NCI-H146 treated with DMSO at 0.1 percent for 48 hours (cell line): ENCODE measurements around the gene LSR.
"Not testable (repeated sequence)": the region's sequence is repeated elsewhere in the genome, so short reads cannot be mapped to it uniquely, and the experiment has no call there.

ENCODE experiments used
- DNase-seq: peaks from one replicate; lab custom pipeline; 2025; ENCODE audit not compliant: unreplicated experiment; lab: John Stamatoyannopoulos, UW

Gene LSR

GRCh38 chr19:35217649-35217990 is 31.2 kb upstream of the LSR start:
- DNase-seq, result no peak

GRCh38 chr19:35219008-35219407 is 29.8 kb upstream of the LSR start:
- DNase-seq, result no peak

DNA sequence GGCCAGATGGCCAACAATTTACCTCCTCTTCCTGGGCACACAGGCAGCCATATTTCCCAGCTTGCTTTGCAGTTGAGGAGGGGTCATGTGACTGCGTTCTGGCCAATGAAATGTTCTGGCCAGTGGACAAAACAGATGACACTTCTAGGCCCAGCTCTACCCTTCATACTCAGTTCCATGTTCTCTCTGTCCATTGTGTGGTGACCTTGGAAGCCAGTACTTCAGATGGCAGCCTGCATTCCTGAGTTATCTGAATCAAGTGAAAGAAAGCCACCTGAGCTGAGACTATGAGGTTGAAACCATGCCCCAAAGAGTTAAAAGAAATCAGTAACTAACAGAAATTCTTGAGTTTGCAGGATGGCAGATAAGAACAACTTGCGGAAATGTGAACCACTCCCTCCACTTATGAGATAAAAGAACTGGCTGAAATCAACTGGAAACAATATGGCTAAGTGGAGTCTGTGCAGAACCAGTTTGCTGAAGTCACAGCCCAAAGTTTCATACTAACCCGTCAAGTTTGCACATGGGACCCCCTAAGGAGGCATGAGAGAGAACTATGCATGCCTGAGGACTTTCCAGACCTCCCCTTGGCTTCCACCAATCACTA is 28.4 kb upstream of the LSR start:
- DNase-seq, result no peak

DNA sequence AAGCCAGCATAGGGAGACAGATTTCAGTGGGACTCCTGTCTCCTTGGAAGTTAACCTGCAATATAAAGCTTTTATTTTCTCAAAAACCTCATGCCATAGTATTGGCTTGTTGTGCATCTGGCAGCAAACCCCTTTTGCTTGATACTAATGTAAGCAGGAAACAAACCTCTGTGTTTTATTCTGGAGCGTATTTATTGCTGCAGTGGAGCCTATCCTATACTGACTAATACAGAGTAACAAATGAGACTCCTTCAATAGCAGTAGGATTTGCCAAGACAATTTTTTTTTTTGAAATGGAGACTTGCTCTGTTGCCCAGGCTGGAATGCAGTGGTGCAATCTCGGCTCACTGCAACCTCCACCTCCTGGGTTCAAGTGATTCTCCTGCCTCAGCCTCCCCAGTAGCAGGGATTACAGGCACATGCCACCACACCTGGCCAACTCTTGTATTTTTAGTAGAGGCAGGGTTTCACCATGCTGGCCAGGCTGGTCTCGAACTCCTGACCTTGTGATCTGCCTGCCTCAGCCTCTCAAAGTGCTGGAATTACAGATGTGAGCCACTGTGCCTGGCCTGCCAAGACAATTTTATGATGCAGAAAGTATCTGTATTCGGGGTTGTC is 27.7 kb upstream of the LSR start:
- DNase-seq, result not testable (repeated sequence)

DNA sequence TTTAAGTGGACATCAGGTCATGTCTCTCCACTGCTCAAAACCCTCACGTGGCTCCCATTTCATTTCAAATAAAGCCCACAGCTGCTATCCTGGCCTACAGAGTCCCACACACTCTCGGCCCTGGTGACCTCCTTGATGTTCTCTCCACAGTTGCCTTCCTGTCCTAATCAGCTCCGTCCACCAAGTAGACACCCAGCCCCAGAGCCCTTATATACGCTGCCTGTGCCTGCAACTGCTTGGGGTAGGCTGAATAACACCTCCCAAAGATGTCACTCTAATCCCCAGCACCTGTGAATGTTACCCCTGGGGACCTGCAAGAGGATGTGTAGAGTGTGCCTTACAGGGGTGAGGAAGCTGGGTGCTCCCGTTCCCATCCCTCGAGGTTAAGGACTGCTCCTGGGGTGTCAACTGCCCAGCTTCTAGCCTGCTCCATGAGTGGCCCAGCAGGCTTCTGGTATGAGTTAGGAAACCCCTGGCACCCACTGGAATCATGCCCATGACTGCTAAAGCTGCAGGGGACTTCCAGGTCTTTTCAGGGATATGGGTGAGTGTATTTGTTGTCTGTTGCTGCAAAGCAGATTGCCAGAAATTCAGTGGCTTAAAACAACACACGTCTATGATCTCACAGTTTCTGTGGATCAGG is 26.3 kb upstream of the LSR start:
- no peak for DNase-seq

GRCh38 chr19:35223084-35223790 is 25.6 kb upstream of the LSR start:
- DNase-seq, result no peak

DNA sequence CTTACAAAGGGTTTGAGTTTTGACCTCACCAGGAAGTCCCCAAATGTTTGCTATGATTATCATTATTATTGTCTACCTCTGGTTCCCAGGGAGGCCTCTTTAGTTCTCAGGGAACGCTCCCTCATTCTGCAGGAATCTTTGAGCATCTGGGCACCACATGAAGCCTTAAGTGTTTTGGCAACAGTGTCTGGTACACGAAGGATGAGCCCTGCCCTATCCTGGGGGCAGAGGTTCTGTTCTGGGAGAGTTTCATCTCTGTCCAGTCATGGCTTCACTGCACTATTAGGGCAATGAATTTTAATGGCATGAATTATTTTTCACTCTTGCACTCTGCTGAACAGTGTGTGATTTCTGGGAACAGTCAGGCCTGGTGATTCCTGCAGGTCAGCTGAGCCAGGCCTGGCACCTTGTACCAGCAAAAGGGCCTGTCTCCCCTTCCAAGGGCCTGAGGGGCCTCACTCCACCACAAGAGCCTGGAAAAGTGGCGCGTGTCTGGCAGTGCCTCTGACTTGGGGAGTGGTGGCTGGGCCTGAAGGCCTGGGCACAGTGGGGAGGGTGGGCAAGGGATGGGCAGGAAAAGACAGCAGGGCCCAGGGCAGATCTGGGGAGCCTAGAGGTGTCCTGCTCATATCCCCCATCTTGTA is 24.8 kb upstream of the LSR start:
- no peak for DNase-seq

DNA sequence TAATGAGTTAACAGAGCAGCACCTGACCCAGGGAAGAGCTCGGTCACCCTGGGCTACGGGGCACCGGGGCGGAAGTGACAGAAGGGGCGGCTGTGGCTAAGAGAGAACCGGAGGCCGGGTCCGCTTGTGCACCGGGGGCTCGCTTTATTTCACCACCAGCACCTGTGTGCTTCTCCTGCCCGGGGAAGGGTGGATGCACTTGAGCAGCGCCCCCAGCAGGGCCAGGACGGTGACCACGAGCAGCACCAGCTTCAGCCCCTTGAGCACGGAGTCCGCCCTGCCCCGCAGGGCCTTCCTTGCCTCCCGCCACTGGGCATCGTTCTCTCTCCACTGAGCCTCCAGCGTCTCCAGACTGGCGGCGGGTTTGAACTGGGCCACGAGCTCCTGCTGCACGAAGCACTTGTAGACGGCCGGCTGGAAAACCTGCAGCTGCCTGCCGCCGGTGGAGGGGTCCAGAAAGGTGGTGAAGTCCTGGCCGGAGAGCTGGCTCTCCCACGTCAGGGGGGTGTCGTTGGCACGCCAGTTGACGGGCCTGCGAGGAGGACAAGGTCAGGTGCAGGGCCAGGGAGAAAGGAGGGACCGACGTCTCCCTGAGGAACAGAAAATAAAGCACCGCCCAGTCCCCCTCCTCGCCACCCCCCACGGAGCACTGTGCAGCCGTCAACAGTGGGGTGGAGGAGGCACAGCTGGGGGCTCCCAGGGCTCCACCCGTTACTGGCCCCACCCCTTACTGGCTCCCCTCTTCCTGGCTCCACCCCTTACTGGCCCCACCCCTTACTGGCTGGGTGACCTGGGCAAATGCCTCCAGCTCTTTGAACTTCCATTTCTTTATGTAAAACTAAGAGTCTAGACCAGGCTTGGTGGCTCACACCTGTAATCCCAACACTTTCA is 23.9 kb upstream of the LSR start:
- no peak for DNase-seq

DNA sequence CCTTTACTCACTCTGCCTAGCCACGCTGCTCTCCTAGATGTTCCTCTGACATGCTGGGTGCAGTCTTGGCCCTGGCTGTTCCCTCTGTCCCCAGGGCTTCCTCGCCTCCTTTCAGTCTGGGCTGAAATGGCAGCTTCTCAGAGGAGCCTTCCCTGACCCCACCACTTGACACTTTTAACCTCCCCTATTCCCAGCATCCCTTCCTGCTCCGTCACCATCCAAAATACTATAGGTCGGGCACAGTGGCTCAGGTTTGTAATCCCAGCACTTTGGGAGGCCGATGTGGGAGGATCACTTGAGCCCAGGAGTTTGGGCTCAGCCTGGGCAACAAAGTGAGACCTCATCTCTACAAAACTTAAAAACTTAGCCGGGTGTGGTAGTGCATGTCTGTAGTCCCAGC is 22.9 kb upstream of the LSR start:
- no peak for DNase-seq

DNA sequence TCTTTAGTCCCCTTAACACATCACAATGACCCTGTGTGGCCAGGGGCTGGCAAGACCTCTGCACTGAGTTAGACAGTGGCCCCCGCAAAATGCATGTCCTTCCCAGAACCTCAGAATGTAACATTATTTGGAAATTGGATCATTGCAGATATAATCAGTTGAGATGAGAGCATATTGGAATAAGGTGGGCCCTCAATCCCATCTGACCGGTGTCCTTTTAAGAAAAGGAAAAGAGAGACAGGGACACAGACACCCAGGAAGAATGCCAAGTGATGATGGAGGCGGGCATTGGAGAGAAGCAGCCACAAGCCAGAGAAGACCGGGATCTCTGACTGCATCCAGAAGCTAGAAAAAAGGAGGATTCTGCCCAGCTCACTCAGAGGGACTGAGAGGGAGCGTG is 22.1 kb upstream of the LSR start:
- DNase-seq, result no peak

DNA sequence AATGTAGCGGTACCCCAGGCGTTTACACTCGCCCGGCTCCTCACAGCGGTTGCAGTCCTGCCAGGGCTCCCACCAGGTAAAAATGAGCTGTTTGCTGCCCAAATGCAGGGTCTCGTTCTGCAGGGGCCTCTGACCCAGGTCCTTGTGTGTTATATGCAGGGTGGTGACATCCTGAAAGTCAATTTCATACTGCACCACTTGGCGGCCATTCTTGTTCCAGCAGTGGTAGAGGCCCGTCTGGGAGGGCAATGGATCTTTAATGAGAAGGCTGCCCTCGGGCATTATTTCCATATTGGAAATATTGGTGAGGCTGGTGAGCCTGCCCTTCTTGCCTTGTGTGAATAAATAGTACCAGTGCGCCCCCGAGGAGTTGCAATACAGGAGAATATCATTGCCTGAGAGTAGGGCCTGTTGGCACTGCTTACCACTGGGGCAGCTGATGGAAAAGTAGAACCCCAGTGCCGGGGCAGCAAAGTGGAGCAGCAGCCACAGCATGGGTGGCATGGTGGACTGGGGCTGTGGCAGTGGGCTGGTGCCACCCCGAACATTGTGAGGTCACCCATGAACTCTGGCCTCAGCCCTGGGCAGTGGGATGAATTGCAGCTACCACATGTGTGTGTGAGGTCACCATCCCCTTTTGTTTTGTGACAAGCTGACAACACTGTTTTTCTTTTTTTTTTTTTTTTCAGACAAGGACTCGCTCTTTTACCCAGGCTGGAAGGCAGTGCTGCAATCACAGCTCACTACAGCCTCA is 20.4 kb upstream of the LSR start, which contains the start of gene FAM187B:
Gene FAM187B, minus strand, starts transcription at position 563 of the 754 bp plus-strand sequence. Its CDS starts 59 bp downstream, at position 504.
- DNase-seq, result no peak

- DNase-seq, result no peak
Measured at GRCh38 chr19:35229601-35230000, 19.2 kb upstream of the LSR start.

DNA sequence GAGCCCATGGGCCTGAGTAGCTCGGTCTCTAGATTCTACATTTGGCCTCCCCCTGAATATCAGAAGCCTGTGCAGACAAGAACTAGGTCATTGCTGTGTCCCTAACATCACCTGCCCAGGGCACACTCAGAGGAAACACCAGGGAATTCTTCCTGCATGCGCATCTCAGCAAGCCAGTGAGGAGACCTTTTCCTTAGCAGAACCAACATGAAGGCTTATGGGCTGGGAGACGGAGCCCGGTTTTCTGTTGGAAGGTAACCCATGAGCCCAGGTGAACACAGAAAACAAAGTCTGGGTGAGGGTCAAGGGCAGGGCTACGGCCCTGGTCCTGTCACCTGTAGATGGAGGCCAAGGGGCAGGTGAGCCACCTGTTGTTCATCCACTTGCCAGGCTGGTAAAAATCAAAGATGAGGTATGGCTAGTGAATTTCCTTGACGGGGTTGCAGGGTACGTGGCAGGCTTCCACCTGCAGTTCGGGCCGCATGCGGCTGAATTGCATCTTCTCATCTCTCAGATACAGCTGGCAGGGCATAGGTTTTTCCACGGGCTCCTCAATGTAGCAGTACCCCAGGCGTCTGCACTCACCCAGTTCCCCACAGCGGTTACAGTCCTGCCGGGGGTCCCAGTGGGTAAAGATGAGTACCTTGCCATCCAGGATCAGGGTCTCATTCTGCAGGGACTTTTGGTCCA is 16.7 kb upstream of the LSR start:
- DNase-seq, result no peak

- no peak for DNase-seq
Measured at GRCh38 chr19:35232912-35233311, 15.9 kb upstream of the LSR start.

DNA sequence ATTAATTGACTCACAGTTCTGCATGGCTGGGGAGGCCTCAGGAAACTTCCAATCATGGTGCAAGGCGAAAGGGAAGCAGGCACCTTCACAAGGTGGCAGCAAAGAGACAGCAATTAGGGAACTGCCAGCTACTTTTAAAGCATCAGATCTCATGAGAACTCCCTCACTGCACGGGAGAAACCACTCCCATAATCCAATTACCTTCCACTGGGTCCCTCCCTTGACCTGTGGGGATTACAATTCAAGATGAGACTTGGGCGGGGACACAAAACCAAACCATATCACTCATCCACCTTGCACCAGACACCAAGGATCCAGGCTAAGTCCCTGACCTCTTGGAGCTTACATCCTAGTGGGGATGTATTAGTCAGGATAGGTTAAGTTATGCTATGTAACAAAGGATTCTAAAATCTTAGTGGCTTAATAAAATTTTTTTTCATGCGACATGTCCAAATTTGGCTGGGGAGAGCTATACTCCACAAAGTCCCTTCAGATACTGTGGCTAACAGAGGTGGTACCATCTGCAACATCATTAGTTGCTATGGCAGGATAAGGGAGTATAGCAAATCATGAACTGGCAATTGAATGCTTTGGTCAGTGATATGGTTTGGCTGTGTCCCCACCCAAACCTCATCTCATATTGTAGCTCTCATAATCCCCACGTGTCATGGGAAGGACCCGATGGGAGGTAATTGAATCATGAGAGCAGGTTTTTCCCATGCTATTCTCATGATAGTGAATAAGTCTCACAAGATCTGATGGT is 12.0 kb upstream of the LSR start:
- no peak for DNase-seq

- not testable (repeated sequence) for DNase-seq
Measured at GRCh38 chr19:35239597-35239996, 9.2 kb upstream of the LSR start.

GRCh38 chr19:35240327-35240726 is 8.5 kb upstream of the LSR start:
- DNase-seq, result no peak

- no peak for DNase-seq
Measured at GRCh38 chr19:35241417-35241816, 7.4 kb upstream of the LSR start.
